OCI-LY1 (cell line): ENCODE measurements around the gene FASN.
"Not testable (repeated sequence)": the region's sequence is repeated elsewhere in the genome, so short reads cannot be mapped to it uniquely, and the experiment has no call there.

Experiments used
- H2AFZ ChIP-seq: fragments of 200-600 bp; sonication (generic), shearing (Covaris generic); 2 replicates; pipeline ENCODE4 v1.6.0; 2014; ENCODE audit warnings: antibody characterized with exemption, mild to moderate bottlenecking, low read length
- H3F3A ChIP-seq: fragments of 200-600 bp; sonication (generic), shearing (Covaris generic); 2 replicates; pipeline ENCODE4 v1.6.0; 2014; ENCODE audit warnings: mild to moderate bottlenecking, antibody characterized with exemption, low read length, moderate library complexity; ENCODE audit not compliant: insufficient read depth
- H3K27ac ChIP-seq: fragments of 200-600 bp; sonication (generic); 2 replicates; pipeline ENCODE4 v1.5.1; 2014; ENCODE audit warnings: low read length, mixed run types, mild to moderate bottlenecking, low read depth; ENCODE audit not compliant: poor library complexity, severe bottlenecking
- H3K27me3 ChIP-seq: fragments of 200-600 bp; sonication (generic); 2 replicates; pipeline ENCODE4 v1.6.0; 2014; ENCODE audit warnings: antibody characterized with exemption, mild to moderate bottlenecking, low read length, moderate library complexity; ENCODE audit not compliant: insufficient read depth
- H3K36me3 ChIP-seq: fragments of 200-600 bp; sonication (generic); 2 replicates; pipeline ENCODE4 v1.6.1; 2014; ENCODE audit warnings: mild to moderate bottlenecking, antibody characterized with exemption, low read length, moderate library complexity, mixed read lengths; ENCODE audit not compliant: insufficient read depth
- H3K4me1 ChIP-seq: fragments of 200-600 bp; sonication (generic); 2 replicates; pipeline ENCODE4 v1.5.1; 2014; ENCODE audit warnings: mild to moderate bottlenecking, low read length, moderate library complexity; ENCODE audit not compliant: insufficient read depth, severe bottlenecking
- H3K4me2 ChIP-seq: fragments of 200-600 bp; sonication (generic), shearing (Covaris generic); 2 replicates; pipeline ENCODE4 v1.6.1; 2014; ENCODE audit warnings: low read length
- H3K4me3 ChIP-seq: fragments of 200-600 bp; sonication (generic); 2 replicates; pipeline ENCODE4 v1.5.1; 2014; ENCODE audit warnings: low read length, low read depth, mild to moderate bottlenecking, mixed read lengths; ENCODE audit not compliant: poor library complexity, severe bottlenecking
- H3K79me2 ChIP-seq: fragments of 200-600 bp; shearing (Covaris generic); 2 replicates; pipeline ENCODE4 v1.6.1; 2016; ENCODE audit warnings: mixed run types, low read length, mixed read lengths; ENCODE audit not compliant: insufficient read depth
- H3K9ac ChIP-seq: fragments of 200-600 bp; sonication (generic), shearing (Covaris generic); 2 replicates; pipeline ENCODE4 v1.6.1; 2014; ENCODE audit warnings: mild to moderate bottlenecking, low read length, mixed read lengths
- H3K9me2 ChIP-seq: fragments of 200-600 bp; sonication (generic), shearing (Covaris generic); 2 replicates; pipeline ENCODE4 v1.6.1; 2014; ENCODE audit warnings: low read depth, mild to moderate bottlenecking, low read length, mixed read lengths
- H3K9me3 ChIP-seq: fragments of 200-600 bp; shearing (Covaris generic); 2 replicates; pipeline ENCODE4 v1.6.1; 2014; ENCODE audit warnings: low read length, mixed read lengths
- H4K20me1 ChIP-seq: fragments of 200-600 bp; sonication (generic), shearing (Covaris generic); 2 replicates; pipeline ENCODE4 v1.6.0; 2016; ENCODE audit warnings: mild to moderate bottlenecking, low read length; ENCODE audit not compliant: insufficient read depth
- CTCF ChIP-seq: fragments of 200-600 bp; sonication (generic), shearing (Covaris generic); IDR thresholded peaks from 2 replicates; pipeline ENCODE4 v1.5.1; 2017; ENCODE audit warnings: mild to moderate bottlenecking, antibody characterized with exemption, low read length, moderate library complexity, mixed read lengths
- EZH2 ChIP-seq: fragments of 200-600 bp; sonication (generic), shearing (Covaris generic); IDR thresholded peaks from 2 replicates; pipeline ENCODE4 v1.8.0; 2017; ENCODE audit warnings: borderline replicate concordance, mixed run types, mild to moderate bottlenecking, antibody characterized with exemption, low read length, moderate library complexity, mixed read lengths

The FASN gene

GRCh38 chr17:82143333-82143732 is 45.3 kb upstream of the FASN start:
- Histone ChIP-seq H3K9ac (no peak overlapping the region), H3K36me3 (no peaks in the 10 kb centered on the region), H3K79me2 (no peaks in the 10 kb centered on the region), H3K9me2 (no peaks in the 10 kb centered on the region), H4K20me1 (no peaks in the 10 kb centered on the region), H3K27me3 (0 out of 2 replicates have a peak, but pooled peaks cover 4% of the 10 kb centered on the region), H3F3A (no peaks in the 10 kb centered on the region), H2AFZ (no peak overlapping the region), H3K27ac (no peak overlapping the region), H3K9me3 (no peaks in the 10 kb centered on the region), H3K4me3 (no peak overlapping the region), H3K4me2 (no peak overlapping the region), H3K4me1 (no peaks in the 10 kb centered on the region)
- TF ChIP-seq CTCF (no peak), EZH2 (no peak)

GRCh38 chr17:82139961-82140360 is 41.9 kb upstream of the FASN start:
- not testable (repeated sequence) for H3K27ac ChIP-seq, H3K9ac ChIP-seq, H3K36me3 ChIP-seq, H4K20me1 ChIP-seq, H3K27me3 ChIP-seq, H3K4me3 ChIP-seq, H2AFZ ChIP-seq, H3K79me2 ChIP-seq, H3K4me2 ChIP-seq, H3K9me2 ChIP-seq, H3K4me1 ChIP-seq, H3K9me3 ChIP-seq, H3F3A ChIP-seq

- Histone ChIP-seq H3K27me3 (0 out of 2 replicates have a peak, but pooled peaks cover 4% of the 10 kb centered on the region), H3K4me2 (no peak overlapping the region), H3K27ac (no peak overlapping the region), H2AFZ (no peak overlapping the region), H3F3A (no peaks in the 10 kb centered on the region), H3K4me3 (no peak overlapping the region), H3K4me1 (no peaks in the 10 kb centered on the region), H4K20me1 (no peaks in the 10 kb centered on the region), H3K9me3 (no peaks in the 10 kb centered on the region), H3K9ac (no peak overlapping the region), H3K9me2 (no peaks in the 10 kb centered on the region), H3K79me2 (no peaks in the 10 kb centered on the region), H3K36me3 (no peaks in the 10 kb centered on the region)
- TF ChIP-seq CTCF: no peak
- no peak for TF ChIP-seq EZH2
Observed at GRCh38 chr17:82138511-82138992, 40.5 kb upstream of the FASN start.

- H4K20me1 ChIP-seq: no peaks in the 10 kb centered on the region
- H3K36me3 ChIP-seq: no peaks in the 10 kb centered on the region
- no peaks in the 10 kb centered on the region for H3F3A ChIP-seq
- no peaks in the 10 kb centered on the region for H3K9me3 ChIP-seq
- H3K9ac ChIP-seq: no peak overlapping the region
- H3K4me1 ChIP-seq: no peaks in the 10 kb centered on the region
- no peaks in the 10 kb centered on the region for H3K79me2 ChIP-seq
- no peak overlapping the region for H3K4me3 ChIP-seq
- TF ChIP-seq EZH2: no peak
- no peak for TF ChIP-seq CTCF
- H2AFZ ChIP-seq: no peak overlapping the region
- H3K27me3 ChIP-seq: no peaks in the 10 kb centered on the region
- no peak overlapping the region for H3K27ac ChIP-seq
- H3K4me2 ChIP-seq: no peak overlapping the region
- no peaks in the 10 kb centered on the region for H3K9me2 ChIP-seq
Observed at GRCh38 chr17:82134101-82134500, 36.1 kb upstream of the FASN start.

- H3K36me3 ChIP-seq, H3K79me2 ChIP-seq, H3K4me1 ChIP-seq, H3K9ac ChIP-seq, H3K27me3 ChIP-seq, H3K9me2 ChIP-seq, H4K20me1 ChIP-seq, H3F3A ChIP-seq, H3K4me2 ChIP-seq, H2AFZ ChIP-seq, H3K4me3 ChIP-seq, H3K9me3 ChIP-seq, H3K27ac ChIP-seq: not testable (repeated sequence)
Observed at GRCh38 chr17:82133166-82133953, 35.3 kb upstream of the FASN start.
